Mesenteric fat pad (tissue), 1 donor: ENCODE data around the gene AGBL4. TPM values are rescaled to one million over a fixed set of nuclear protein-coding genes. Genes with fewer than 3 reads are reported as not detected.

ENCODE experiments used
- DNase-seq: peaks from one replicate; pipeline ENCODE4 v3.0.0-alpha.2; 2020; ENCODE audit warnings: low spot score
- total RNA-seq: library from RNA; stranded (reverse); fragmentation: NEBNext Ultra II Directional; extraction: Animal tissue kit (Norgen Biotek cat#: 25700); gene quantifications from one replicate; pipeline ENCODE4 v1.2.1, GENCODE V29; 2021
- donor health status: DM: yes; HTN: yes; CAD: no.

AGBL4 gene
- total RNA-seq, 1 donor from 2014 or later, result 0.26 TPM

DNA sequence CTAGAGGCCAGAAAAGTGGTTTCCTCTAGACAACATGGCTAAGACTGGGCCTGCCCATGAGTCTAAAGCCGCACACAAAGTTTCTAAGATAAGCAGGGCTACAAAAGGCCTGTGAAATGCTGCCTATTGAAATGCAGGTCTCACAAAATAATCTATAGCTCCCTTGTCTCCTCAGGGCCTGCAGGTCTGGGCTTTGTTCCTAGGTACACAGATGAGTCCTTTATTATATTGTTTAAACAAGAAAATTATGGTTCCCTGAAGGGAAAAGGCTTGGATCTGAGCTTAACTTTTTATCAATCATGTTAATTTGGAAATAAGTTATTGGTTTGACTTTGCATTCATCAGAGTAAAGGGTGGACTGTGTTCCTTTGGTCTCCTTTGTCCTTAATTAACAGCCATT is 833.6 kb downstream of the AGBL4 start:
- DNase-seq, result no peak

GRCh38 chr1:49187056-49187455 is 836.7 kb downstream of the AGBL4 start:
- no peak for DNase-seq

- DNase-seq, result no peak
These were observed 838.2 kb downstream of the AGBL4 start for GRCh38 chr1:49185450-49185980.

- DNase-seq, result no peak
These were observed 840.3 kb downstream of the AGBL4 start for GRCh38 chr1:49183489-49183888.

GRCh38 chr1:49181033-49181432 is 842.7 kb downstream of the AGBL4 start:
- no peak for DNase-seq

GRCh38 chr1:49171941-49172593 is 851.7 kb downstream of the AGBL4 start:
- no peak for DNase-seq

DNA sequence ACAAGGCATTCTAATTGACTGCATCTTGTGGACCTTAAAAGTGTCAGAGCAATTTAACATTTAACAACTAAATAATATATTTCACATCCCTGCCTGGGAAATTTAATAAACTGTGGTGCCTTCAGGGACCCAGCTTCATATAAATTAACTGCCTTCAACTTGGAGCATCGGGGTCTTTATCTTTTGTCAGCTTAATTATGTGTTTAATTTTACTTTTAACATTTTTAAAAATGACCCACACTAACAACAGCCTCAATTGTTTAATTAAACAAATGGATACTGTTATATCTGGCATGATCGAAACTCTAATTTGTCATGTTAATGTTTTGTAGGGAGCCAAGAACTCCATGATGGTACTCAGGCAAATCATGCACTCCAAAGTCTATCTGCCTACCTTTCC is 857.7 kb downstream of the AGBL4 start:
- no peak for DNase-seq

GRCh38 chr1:49163031-49163430 is 860.7 kb downstream of the AGBL4 start:
- DNase-seq, result no peak

- DNase-seq, result no peak
These were observed 863.1 kb downstream of the AGBL4 start for GRCh38 chr1:49160677-49161076.

DNA sequence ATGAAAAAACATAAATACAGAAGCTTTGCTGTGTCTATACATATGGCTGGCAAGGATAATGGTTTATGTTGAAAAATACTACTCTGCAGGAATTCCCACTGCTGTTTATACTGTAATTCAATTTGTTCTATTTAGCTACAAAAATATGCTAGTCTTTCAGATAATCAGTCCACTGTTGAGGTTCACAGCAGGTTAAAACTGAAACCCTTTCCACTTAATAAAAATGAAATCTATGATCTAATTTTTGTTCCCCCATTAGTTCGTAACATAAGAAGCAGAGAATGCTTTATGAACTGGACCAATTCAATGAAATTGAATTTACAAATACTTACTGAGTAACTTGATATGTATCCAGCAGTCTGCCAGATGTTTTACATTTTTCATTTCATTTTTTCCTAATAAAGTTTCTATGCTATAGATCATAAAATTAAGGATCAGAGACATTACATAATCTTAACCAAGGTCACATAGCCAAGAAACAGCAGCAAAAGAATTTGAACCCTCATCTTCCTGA is 887.0 kb downstream of the AGBL4 start:
- no peak for DNase-seq

DNA sequence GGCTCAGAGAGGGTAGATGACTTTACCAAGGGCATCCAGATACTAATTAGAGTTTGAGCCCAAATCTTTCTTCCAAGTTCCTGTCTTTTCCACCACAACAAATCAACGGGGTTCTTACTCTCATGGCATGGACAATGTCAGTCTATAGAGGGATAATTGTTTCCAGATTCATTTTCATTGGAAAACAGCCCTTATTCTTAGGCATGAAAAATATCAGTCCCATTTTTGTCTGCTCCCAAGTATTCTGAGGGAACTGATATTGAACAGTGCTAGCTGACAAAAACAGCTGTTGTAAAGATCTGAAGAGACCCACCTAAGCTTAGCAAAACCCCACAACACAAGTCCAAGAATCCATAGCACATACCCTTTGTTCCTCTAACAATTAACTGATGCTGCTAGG is 898.0 kb downstream of the AGBL4 start:
- DNase-seq, result no peak

GRCh38 chr1:49111931-49112330 is 911.8 kb downstream of the AGBL4 start:
- no peak for DNase-seq

DNA sequence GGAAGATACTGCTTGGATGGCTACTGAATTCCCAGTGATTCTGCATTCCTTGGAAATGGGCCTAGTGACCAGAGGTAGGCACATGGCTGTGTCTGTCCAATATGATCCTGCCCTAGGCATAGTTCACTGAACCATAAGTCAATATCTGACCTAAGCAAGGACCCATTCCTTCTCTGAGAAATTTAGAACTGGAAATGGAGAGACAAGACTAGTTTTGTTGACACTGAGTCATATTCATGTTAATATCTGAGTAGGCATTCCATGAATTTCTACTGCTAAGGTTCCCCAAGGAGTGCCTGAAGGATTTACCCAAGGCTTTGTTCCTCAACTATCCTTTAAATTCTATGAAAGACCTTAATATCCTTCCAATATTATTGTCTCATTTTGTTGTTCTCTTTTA is 917.3 kb downstream of the AGBL4 start:
- DNase-seq, result no peak

DNA sequence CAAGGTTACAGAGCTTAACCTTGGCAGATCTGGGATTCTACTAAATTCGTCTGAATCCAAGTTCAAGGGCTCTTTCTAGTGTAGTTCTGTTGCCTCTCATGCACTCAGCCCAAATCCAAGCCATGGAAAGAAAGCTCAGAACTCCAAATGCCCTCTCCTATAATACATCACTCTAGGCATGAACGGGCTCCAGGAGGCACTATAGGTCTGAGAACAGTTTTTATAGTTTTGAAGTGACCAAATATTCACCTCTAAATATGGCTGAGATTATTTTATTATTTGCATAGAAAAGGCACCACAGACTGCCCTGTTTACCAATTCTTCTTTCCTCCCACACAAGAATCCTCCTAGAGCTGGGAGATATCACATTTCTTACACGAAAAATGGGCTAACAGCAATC is 919.2 kb downstream of the AGBL4 start:
- no peak for DNase-seq

DNA sequence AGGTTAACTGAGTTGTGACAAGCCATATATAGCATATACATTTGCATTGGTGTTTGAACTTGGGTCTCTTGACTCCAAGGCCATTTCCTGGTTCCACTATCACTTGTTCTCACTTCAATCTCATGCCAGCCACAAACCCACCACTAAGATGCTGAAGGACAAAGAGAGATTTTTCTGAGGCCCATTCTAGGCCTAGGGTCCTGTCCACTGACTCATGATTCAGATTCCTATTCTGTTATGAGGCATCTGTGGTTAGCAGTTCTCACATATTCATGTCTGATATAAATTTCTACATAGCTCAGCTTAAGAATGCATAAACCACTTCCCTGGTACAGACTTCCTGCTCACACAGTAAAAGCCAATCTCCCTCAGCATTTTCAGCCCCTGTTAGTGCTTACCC is 921.0 kb downstream of the AGBL4 start:
- DNase-seq, result no peak

GRCh38 chr1:49098866-49099265 is 924.9 kb downstream of the AGBL4 start:
- no peak for DNase-seq

GRCh38 chr1:49086327-49086726 is 937.4 kb downstream of the AGBL4 start:
- DNase-seq, result no peak

GRCh38 chr1:49085079-49085478 is 938.7 kb downstream of the AGBL4 start:
- no peak for DNase-seq

GRCh38 chr1:49060766-49061165 is 963.0 kb downstream of the AGBL4 start:
- DNase-seq, result no peak

DNA sequence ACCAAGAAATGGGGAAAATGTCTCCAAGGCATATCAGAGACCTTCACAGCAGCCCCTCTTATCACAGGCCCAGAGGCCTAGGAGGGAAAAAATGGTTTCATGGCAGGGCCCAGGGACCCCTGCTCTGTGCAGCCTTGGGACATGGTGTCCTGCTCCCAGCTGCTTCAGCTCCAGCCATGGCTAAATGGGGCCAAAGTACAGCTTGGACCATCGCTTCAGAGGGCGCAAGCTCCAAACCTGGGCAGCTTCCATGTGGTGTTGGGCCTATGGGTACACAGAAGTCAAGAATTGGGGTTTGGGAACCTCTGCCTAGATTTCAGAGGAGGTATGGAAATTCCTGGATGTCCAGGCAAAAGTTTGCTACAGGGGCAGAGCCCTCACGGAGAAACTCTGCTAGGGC is 964.7 kb downstream of the AGBL4 start:
- no peak for DNase-seq

- no peak for DNase-seq
These were observed 971.7 kb downstream of the AGBL4 start for GRCh38 chr1:49052102-49052501.

DNA sequence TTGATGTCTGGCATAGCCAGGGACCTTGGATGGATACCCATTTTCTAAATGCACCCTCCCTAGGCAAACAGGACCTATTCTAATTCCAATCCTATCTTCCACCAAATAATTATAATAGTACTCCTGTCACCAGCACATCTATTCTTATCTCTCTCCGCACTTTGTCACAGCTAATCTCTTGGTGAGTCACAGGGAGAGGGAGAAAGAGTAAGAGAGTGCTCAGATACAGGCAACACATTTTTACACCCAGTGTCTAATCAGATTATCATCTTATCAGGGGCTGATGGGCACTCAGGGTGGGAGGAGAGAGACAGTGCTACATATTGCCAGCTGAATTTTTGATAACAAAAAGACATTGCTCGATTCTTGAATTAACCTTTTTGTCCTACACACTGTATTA is 972.1 kb downstream of the AGBL4 start:
- no peak for DNase-seq

DNA sequence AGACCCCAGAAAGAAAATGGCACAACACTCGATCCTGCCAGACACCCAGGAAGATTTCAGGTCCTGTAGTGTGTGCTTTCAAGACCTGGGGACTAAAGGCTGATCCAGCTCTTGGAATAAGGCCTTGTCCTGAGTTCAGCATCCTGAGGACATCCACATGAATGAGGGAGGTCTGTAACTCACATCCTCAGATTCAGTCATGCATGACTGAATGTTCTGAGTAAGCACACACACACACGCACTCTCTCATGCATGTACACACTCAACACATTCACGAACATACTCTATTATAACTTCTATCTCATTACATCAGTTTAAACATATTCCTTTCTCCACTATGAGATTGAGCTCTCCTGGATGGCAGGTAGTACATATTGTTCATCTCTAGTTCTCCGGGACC is 973.7 kb downstream of the AGBL4 start:
- DNase-seq, result no peak
